Nucleus accumbens (tissue), 56 donors: ENCODE data around the gene PTDSS2.
A peak's percentile ranks its signal among the peaks of the same experiment; 100 is the strongest.
"Not testable (repeated sequence)": the region's sequence is repeated elsewhere in the genome, so short reads cannot be mapped to it uniquely, and the experiment has no call there.

Experiments
- DNase-seq, 56 donors: peaks; one replicate each; lab custom pipeline; 2025; lab: John Stamatoyannopoulos, UW

PTDSS2 gene

GRCh38 chr11:449889-450808, at the start of gene PTDSS2:
Gene PTDSS2, plus strand, starts transcription at chr11:450279. Its CDS starts 177 bp downstream, at chr11:450456.
- peak; percentile 57 to 97 (median 92) for DNase-seq

GRCh38 chr11:401196-401595, 48.9 kb upstream of the PTDSS2 start:
- not testable (repeated sequence) for DNase-seq

GRCh38 chr11:403021-403760, 46.9 kb upstream of the PTDSS2 start:
- DNase-seq = no peak

GRCh38 chr11:403761-404431, 46.2 kb upstream of the PTDSS2 start:
- no peak for DNase-seq

GRCh38 chr11:404551-405264, 45.4 kb upstream of the PTDSS2 start:
- no peak for DNase-seq

GRCh38 chr11:405323-405953, 44.6 kb upstream of the PTDSS2 start:
- peak in 25 of 56 donors; percentile 6 to 83 (median 34) for DNase-seq

GRCh38 chr11:405954-406795, 43.9 kb upstream of the PTDSS2 start:
- DNase-seq = no peak

GRCh38 chr11:406796-407650, 43.1 kb upstream of the PTDSS2 start:
- peak in 43 of 56 donors; percentile 18 to 78 (median 54) for DNase-seq

GRCh38 chr11:407651-408123, 42.4 kb upstream of the PTDSS2 start:
- no peak for DNase-seq

GRCh38 chr11:408154-409007, 41.7 kb upstream of the PTDSS2 start:
- DNase-seq = no peak

- DNase-seq = no peak
Measured at GRCh38 chr11:409008-409599, 41.0 kb upstream of the PTDSS2 start.

GRCh38 chr11:409600-410483, 40.2 kb upstream of the PTDSS2 start:
- DNase-seq = no peak

GRCh38 chr11:410711-411110, 39.4 kb upstream of the PTDSS2 start:
- not testable (repeated sequence) for DNase-seq

- not testable (repeated sequence) for DNase-seq
Measured at GRCh38 chr11:411520-411919, 38.6 kb upstream of the PTDSS2 start.

- no peak for DNase-seq
Measured at GRCh38 chr11:412641-413119, 37.4 kb upstream of the PTDSS2 start.
